ENCODE results near the gene ALX4. TPM values are rescaled to one million over a fixed set of nuclear protein-coding genes. Genes with fewer than 3 reads are reported as not detected.

The ALX4 gene
- total RNA-seq, 2 experiments from 2014 or later, result not detected

DNA sequence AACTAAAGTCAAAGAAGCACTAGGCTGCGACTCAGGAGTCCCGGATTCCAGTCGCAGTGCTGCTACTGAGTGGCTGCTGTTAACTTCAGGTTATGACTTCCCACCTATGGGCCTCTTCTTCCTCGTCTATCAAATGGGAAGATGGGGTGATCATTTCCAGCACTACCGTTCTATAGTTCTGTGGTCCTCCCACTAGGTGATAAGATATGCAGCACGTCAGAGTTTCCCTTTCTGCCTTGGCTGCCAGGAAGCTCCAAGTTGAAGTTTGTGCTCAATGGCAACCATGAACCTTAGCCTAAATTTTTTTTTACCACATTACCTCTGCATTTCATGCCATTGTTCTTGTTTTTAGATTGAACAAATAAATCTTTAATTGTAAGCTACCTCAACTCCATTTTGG is 38.7 kb downstream of the ALX4 start:
- POLR2A ChIA-PET, result no interaction called here
- ATAC-seq (ENCODE audit: poor library complexity), result no peak
- H3K4me1 Mint-ChIP-seq (ENCODE audit: low read depth), result no peaks in the 10 kb centered on the region
- no peaks in the 10 kb centered on the region for H3K36me3 Mint-ChIP-seq (ENCODE audit: low read depth)
- Histone ChIP-seq H3K36me3 (ENCODE audit: insufficient read depth, low read length) (no peaks in the 10 kb centered on the region), H3K4me3 (ENCODE audit: low read length) (no peak overlapping the region), H3K4me1 (ENCODE audit: insufficient read depth, low read length) (no peaks in the 10 kb centered on the region), H3K27me3 (ENCODE audit: control insufficient read depth in 1 of 2, insufficient read depth in 2 of 2, low read length in 2 of 2) (no peaks in the 10 kb centered on the region), H3K9me3 (ENCODE audit: control insufficient read depth in 1 of 2, insufficient read depth in 1 of 2, low read length in 2 of 2) (peaks cover 0 to 14% of the 10 kb centered on the region in 2 experiments), H3K27ac (ENCODE audit: low read depth in 1 of 2, low read length in 2 of 2) (no peak overlapping the region)
- CTCF ChIA-PET, result no interaction called here
- no peaks in the 10 kb centered on the region for H3K27me3 Mint-ChIP-seq
- DNase-seq, result no peak
- TF ChIP-seq, protein P1, sequence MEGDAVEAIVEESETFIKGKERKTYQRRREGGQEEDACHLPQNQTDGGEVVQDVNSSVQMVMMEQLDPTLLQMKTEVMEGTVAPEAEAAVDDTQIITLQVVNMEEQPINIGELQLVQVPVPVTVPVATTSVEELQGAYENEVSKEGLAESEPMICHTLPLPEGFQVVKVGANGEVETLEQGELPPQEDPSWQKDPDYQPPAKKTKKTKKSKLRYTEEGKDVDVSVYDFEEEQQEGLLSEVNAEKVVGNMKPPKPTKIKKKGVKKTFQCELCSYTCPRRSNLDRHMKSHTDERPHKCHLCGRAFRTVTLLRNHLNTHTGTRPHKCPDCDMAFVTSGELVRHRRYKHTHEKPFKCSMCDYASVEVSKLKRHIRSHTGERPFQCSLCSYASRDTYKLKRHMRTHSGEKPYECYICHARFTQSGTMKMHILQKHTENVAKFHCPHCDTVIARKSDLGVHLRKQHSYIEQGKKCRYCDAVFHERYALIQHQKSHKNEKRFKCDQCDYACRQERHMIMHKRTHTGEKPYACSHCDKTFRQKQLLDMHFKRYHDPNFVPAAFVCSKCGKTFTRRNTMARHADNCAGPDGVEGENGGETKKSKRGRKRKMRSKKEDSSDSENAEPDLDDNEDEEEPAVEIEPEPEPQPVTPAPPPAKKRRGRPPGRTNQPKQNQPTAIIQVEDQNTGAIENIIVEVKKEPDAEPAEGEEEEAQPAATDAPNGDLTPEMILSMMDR (IDR thresholded peaks at IDR 0.05), result no peak
- H3K9me3 Mint-ChIP-seq, result no peaks in the 10 kb centered on the region
- intact Hi-C loops (cut with DNase I, micrococcal nuclease), result no loop called here
- H3K4me3 Mint-ChIP-seq, result no peak overlapping the region
- no peak overlapping the region for H3K27ac Mint-ChIP-seq

DNA sequence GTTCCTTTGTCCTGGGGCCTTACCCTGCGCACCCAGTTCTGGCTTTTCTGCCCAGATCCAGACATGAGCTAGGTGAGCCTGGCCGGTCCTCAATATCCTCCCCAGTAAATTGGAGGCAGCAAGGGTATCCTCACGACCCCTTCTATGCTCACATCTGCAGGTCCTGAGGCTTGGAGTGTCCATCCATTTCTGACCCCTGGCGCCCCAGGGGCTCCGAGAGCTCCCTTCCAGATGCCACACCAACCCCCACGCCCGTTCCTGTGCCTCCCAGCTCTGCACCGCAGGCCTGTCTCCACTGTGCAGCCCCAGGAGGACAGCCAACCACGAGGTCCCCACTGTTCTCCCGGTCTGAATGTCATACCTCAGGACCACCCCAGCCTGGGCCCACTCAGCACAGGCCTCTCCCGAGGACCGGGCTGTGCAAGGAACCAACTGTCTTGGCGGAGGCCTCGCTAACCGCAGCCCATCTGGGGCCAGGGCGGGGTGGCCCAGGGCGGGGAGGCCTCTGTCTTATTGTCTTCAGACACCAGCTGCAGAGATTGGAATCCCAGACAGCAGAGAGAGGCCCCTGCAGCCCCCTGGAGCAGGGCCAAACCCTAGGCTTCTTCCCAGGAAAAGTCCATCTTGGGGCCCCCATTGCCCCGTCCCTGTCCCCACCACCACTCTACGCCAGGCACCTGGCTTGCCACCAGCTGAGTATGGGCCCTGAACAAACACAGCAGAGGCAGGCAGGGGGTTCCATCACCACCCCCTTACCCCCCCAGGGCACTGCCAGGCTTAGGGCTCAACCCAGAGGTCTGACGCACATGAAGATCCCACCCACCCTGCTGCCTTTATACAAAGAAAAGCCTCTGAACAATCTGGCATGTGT is 39.3 kb downstream of the ALX4 start:
- Mint-ChIP-seq H3K9me3 (no peaks in the 10 kb centered on the region), H3K36me3 (ENCODE audit: low read depth) (no peaks in the 10 kb centered on the region), H3K4me1 (ENCODE audit: low read depth) (no peaks in the 10 kb centered on the region), H3K27me3 (no peaks in the 10 kb centered on the region), H3K4me3 (no peak overlapping the region), H3K27ac (no peak overlapping the region)
- no peaks in the 10 kb centered on the region for H3K36me3 ChIP-seq (ENCODE audit: insufficient read depth, low read length)
- DNase-seq (no peak), ATAC-seq (ENCODE audit: poor library complexity) (no peak)
- no peaks in the 10 kb centered on the region for H3K4me1 ChIP-seq (ENCODE audit: insufficient read depth, low read length)
- H3K27me3 ChIP-seq (ENCODE audit: control insufficient read depth in 1 of 2, insufficient read depth in 2 of 2, low read length in 2 of 2), result no peaks in the 10 kb centered on the region
- TF ChIP-seq, protein P1 (IDR thresholded peaks at IDR 0.05), result no peak
- intact Hi-C loops (cut with DNase I, micrococcal nuclease), result no loop called here
- ChIA-PET CTCF (no interaction called here), POLR2A (no interaction called here)
- H3K4me3 ChIP-seq (ENCODE audit: low read length), result no peak overlapping the region
- H3K9me3 ChIP-seq (ENCODE audit: control insufficient read depth in 1 of 2, insufficient read depth in 1 of 2, low read length in 2 of 2), result peaks cover 0 to 14% of the 10 kb centered on the region in 2 experiments
- no peak overlapping the region for H3K27ac ChIP-seq (ENCODE audit: low read depth in 1 of 2, low read length in 2 of 2)

DNA sequence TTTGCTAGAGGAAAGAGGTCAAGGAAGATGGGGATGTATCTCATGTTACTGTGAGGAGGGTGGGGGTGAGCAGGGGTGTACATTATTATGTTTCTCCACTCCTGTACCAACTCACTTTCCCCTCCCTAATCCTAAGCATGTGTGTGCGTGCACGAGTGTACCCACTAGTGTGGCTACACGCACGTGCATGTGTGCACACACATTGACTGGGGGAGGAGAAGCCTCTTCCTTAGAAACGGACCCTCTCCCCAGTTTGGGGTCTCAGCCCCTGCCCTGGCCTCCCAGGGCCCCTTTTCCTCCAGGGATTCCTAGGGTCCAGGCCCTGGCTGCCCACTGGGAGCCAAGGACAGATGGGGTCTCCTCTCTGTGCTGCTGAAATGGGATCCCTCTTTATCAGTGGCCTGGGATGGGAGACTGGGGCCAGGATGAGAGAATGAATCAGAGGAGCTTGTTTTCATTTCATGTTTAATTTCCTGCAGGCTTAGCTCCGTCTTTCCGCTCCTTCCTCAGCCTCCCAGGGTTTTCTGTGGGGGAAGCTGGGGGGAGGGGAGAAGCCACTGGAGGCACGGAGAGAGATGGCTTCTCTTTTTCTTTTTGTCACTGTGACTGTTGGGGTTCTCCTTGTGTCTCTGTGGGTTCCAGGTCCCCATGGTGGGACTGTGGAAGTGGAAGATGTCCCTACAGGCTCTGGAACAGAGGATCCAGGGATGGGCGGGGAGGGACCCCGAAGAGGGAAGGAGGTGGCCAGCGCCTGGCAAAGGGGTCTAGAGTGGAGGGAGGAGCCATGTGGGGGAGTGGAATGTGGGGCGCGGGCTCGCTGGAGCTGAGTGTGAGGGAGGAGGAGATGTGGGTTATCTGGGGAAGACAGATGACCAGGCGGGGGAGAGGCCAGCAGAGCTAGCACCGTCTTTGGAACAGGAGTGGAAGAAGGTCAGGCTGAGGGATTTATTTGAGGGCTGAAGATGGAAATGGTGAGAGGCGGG is 40.3 kb downstream of the ALX4 start:
- intact Hi-C loops (cut with DNase I, micrococcal nuclease), result no loop called here
- no peaks in the 10 kb centered on the region for H3K36me3 ChIP-seq (ENCODE audit: insufficient read depth, low read length)
- no peak overlapping the region for H3K27ac ChIP-seq (ENCODE audit: low read depth in 1 of 2, low read length in 2 of 2)
- Mint-ChIP-seq H3K27me3 (no peaks in the 10 kb centered on the region), H3K27ac (no peak overlapping the region), H3K4me3 (no peak overlapping the region), H3K4me1 (ENCODE audit: low read depth) (no peaks in the 10 kb centered on the region), H3K9me3 (no peaks in the 10 kb centered on the region), H3K36me3 (ENCODE audit: low read depth) (no peaks in the 10 kb centered on the region)
- ChIA-PET POLR2A (no interaction called here), CTCF (no interaction called here)
- H3K4me3 ChIP-seq (ENCODE audit: low read length), result no peak overlapping the region
- peaks cover 0 to 12% of the 10 kb centered on the region in 2 experiments for H3K9me3 ChIP-seq (ENCODE audit: control insufficient read depth in 1 of 2, insufficient read depth in 1 of 2, low read length in 2 of 2)
- H3K4me1 ChIP-seq (ENCODE audit: insufficient read depth, low read length), result no peaks in the 10 kb centered on the region
- ATAC-seq (ENCODE audit: poor library complexity) (no peak), DNase-seq (no peak)
- TF ChIP-seq, protein P1 (IDR thresholded peaks at IDR 0.05), result no peak
- no peaks in the 10 kb centered on the region for H3K27me3 ChIP-seq (ENCODE audit: control insufficient read depth in 1 of 2, insufficient read depth in 2 of 2, low read length in 2 of 2)

Measured in CD4-positive, alpha-beta T cell (primary cell).